C1 segment of cervical spinal cord (tissue), 14 donors: ENCODE data around the gene ANKS1B.
A peak's percentile ranks its signal among the peaks of the same experiment; 100 is the strongest.
"Not testable (repeated sequence)": the region's sequence is repeated elsewhere in the genome, so short reads cannot be mapped to it uniquely, and the experiment has no call there.

Experiments
- DNase-seq, 14 donors: peaks; one replicate each; lab custom pipeline; 2025; lab: John Stamatoyannopoulos, UW

The ANKS1B gene

DNA sequence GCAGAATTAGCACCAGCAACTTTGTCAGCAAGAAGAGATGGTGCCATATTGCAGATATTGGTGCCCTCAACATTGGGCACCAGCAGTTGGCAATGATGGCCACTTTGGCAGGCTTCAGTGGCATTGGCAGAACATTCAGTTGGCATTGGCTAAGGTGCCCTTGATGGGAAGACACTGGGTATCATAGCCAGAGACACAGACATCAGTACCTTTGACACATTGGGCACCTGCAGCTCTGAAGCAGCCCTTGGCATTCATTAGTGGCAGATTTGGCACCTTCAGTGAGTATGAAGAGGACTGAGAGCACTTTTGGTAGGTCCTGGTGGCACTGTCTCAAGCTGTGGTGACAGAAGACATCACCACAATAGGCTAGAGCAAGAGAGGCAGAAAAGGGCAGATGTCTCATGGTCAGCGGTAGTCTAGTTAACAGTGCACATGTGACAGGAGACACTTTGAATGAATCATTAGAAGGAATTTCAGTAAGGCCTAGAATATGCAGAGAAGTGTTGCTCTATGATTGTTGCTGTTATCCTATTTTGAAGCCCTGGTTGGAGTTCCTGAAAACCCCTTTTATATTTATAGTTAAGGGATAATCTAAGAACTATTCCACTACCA, 917.5 kb downstream of the ANKS1B start:
- peak in 3 of 14 donors; percentile 32 to 100 (median 36) for DNase-seq

DNA sequence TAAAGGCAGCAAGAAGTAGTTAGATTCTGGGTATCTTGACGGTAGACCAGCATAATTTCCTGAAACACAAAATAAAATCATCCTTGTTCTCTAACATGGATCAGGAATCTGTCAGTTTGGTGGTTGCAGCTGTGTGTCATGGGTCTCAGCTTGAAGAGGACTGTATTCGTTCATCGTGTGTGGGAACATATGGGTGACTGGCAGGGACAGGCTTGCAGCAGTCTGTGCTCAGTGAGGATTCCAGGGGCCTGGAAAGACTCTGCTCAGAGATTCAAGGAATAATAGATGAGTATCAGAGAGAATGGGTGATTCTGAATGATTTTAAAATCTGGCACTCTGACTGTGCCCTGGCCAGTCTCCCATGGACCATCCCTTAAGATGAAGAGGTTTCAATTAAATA, 918.0 kb downstream of the ANKS1B start:
- peak in 1 of 14 donors; percentile 85 for DNase-seq

GRCh38 chr12:99063182-99063581, 921.6 kb downstream of the ANKS1B start:
- DNase-seq, result peak in 1 of 14 donors; percentile 73

DNA sequence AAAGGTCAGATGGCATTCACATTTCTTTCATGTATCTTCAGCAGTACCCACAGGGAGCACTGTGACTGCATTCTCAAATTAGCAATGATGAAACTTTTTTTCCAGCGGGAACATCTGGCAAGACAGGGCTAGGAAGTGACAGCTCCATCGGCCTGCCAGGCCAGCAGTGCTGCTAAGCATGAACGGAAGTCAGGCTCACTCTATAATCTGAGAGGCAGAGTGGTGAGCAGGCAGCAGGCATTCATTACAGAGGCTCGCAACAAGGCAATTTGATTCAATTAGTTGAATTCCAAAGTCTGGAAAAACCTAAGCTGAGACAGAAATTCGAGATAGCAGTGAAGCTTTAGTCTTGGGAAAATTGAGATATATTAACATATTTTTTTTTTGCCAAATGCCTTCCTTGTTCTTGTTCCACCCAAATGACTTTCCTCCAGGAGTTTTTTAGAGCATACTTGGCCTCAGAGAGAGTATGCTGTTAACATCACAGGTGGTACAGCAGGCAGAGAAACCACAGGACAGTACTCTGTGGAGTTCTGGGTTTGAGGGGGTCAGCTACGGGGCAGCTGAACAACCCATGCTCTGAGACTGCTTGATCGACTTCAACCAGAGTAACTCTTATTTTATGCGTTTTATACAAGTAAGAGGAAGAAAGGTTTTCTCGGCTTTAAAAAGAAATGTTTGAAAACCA, 924.8 kb downstream of the ANKS1B start:
- DNase-seq, result peak in 1 of 14 donors; percentile 15

- DNase-seq, result no peak
Observed at GRCh38 chr12:99057670-99058069, 927.1 kb downstream of the ANKS1B start.

DNA sequence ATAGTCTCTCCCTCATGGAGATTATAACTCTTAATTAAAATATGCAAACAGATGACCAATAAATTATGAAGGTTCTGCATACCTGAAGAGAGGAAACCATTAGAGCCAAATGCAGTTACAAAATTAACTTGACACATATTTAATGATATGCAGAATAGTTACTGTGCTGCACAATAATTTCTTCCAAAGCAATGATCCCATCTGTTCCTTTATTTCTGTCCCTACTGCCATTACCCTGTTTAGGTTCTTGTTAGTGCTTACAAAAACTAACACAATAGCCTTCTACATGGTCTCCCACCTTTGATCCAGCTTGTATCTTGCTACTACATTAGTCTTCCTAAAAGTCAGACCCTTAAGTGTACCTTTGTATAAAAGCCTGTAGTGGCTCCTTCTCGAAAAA, 928.5 kb downstream of the ANKS1B start:
- peak in 1 of 14 donors; percentile 35 for DNase-seq

- DNase-seq, result no peak
Observed at GRCh38 chr12:99055299-99055698, 929.4 kb downstream of the ANKS1B start.

- DNase-seq, result no peak
Observed at GRCh38 chr12:99054601-99055128, 930.1 kb downstream of the ANKS1B start.

- DNase-seq, result no peak
Observed at GRCh38 chr12:99053616-99054362, 930.9 kb downstream of the ANKS1B start.

DNA sequence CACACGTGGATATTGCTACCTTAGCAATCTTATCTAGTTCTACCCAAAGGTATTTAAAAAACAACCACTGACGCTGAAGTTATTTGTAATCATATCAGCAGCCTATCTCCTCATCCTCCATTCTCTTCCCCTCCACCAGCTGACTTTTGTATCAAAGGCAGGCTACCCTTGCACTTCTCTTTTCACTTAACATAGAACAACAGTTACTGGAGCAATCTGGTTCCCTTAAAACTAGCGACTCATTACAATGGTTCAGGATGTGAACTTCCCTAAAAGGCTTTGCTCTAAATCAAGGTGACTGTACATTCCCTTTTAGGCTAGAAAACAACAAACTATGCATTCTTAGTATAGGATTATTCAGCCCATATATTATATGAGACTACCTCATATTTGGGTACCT, 935.0 kb downstream of the ANKS1B start:
- DNase-seq, result no peak

DNA sequence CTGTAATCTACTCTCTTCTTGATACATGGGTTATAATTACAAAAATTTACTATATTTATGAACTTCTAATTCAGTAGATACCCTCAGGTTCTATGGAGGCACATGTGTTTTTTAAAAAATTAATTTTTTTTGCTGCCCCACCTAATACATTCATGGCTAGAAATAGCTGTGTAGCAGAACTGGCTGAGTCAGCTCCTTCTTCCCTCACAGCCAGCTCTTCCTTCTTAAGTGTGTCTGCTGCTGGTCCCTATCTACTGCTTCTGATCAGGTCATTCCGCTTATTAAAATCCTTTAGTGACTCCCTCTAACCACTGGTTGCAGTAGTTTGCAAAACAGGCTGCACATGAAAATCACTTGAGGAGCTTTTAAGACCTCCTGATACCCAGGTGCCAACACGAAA, 939.6 kb downstream of the ANKS1B start:
- DNase-seq, result no peak

DNA sequence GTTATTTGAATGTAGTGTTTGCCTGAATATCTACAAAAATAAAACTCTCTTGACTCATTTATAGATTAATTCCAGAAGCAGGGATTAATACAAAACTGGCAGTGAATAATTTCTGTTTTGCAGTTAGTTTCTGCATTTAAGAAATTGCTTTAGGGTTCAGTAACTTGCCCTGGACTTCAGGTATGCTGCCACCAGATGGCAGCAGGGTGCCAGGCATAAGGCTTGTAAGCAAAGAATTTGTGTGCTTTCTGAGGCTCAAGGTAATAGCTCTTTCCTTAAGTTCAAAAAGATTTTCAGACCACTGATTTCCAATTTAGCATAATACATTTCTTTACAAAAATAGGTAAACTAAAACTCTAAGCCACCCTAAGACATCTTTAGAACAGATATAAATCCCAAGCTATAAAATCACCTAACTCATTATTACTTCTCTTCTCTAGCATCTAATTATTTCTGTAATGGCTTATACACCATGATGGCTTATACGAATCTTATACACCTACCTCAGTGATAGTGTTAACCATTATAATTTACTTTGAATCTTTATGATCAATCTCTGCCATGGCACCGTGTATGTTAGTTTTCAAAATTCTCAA, 941.3 kb downstream of the ANKS1B start:
- peak in 3 of 14 donors; percentile 7 to 50 (median 25) for DNase-seq

GRCh38 chr12:99042226-99042625, 942.5 kb downstream of the ANKS1B start:
- no peak for DNase-seq

DNA sequence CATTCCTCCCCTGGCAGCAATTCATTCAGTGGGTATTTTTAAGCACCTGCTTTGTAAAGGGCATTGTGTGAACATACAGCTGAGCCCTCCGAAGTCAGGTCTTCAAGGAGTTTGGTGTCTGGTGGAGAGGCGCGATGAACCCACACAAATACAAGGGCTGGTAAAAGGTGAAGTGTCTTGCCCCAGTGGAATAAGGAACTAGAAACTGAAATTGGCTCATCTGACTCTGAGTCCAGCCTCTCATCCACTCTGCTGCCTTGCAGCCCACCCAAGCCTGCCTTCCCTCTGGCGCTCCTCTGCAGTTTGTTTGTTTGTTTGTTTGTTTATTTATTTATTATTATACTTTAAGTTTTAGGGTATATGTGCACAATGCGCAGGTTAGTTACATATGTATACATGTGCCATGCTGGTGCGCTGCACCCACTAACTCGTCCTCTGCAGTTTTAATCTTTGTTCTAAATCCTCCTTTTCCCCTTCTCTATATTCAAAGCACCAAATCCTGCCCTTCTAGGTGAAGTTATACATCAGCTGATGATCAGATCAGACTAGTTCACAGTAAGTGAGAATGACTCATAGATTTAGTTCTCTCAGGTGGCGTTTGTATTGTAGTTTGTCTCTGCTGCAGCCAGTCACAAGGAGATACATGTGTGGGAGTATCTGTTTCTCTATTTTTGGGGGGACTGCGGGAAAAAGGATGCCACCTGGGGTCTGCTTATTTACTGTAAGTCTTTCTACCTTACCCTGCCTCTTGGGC, 945.2 kb downstream of the ANKS1B start:
- DNase-seq, result no peak

DNA sequence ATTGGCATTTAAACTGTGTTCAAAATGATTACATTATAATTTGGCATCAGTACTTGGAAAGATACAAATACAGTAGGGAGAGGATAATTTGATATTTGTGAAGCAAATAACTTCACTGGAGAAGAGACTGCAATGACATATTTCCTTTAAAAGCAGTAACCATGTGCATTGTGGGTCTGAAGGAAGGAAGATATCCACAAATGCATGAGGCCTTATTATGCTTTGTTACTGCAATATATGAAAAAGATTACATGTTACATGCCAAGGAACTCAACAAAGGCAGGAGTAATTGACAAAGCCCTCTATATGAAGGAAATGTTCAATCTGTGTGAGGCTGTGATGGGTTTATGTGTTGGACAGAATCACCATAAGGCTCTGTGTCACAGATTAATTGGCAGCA, 948.2 kb downstream of the ANKS1B start:
- no peak for DNase-seq

DNA sequence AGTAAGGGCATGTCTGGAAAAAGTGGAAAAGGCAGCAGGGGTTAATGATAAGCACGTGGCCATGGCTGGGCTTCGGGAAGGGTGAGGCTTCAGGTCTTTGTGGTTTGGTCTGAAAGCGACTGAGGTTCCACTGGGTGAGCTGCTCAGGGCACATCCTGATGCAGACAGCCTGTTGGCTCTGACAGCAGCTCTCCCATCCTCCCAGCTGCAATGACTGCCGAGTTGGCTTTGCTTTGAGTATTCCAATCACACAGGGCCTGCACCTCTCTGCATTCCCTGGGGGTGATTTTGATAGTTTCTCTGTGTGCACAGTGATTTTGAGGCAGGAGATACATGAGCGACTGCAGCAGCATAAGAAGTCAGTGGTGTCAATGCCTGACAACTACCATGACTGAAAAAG, 948.9 kb downstream of the ANKS1B start:
- no peak for DNase-seq

DNA sequence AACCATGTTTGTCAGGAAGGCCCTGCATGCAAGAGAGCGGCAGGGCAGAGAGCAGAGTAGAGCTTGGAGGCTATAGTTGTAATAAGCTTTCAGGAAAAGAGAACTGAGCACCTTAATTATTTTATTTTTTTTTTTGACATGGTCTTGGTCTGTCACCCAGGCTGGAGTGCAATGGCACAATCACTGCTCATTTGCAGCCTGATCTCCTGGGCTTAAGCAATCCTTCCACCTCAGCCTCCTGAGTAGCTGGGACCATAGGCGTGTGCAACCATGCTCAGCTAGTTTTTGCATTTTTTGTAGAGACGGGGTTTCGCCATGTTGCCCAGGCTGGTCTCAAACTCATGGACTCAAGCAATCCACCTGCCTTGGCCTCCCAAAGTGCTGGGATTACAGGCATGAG, 950.5 kb downstream of the ANKS1B start:
- not testable (repeated sequence) for DNase-seq

DNA sequence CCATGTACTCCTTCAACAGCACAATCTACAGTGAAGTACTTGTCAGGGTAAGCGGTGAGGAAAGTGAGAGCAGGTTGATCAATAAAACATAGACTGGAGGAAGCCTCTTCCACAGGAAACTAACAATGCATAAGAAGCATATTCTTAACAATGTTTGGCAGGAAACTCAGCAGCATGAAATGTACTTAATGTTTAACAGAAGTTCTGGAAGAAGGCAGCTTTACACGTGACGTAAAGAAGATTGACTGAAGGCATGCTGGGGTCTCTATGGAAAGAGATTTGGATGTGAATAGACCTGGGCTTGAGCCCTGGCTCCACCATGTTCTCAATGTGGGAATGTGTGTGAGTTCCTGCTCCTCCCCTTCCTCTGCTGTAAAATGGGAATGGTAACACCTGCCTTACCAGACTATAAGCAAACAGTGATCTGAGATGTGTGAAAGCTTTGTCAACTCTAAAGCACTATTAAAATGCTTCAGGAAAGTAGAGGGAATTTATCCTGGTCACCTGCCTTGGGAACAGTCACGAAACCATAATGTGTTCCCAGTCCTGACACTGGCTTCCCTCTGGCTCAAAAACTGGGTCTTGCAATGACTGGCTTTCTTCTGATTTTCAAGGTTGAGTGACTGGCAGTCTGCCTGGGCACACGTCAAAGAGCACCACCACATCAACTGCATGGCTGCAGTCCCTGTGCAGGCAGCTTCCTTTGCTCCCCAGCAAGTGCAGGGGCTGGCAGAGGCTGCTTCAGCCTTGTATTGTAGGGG, 955.0 kb downstream of the ANKS1B start:
- DNase-seq, result peak in 2 of 14 donors; percentile 12 to 58

DNA sequence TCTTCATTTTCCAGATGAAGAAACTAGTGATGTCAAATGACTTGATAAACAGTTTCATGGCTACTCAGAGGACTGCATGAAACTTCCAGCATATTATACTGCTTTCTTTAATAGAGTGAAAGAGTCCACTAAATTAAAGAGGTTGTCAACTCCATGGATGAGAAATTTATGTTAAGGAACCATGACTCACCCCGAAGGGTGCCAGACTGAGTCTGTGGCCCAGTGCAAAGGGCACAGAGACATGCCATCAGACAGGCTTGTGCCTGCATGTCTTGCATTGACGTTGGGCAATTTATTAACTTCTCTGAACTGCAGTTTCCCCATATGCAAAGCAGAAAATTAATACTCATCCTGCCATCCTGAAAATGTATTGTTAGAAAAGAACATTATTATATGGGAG, 957.3 kb downstream of the ANKS1B start:
- DNase-seq, result no peak

DNA sequence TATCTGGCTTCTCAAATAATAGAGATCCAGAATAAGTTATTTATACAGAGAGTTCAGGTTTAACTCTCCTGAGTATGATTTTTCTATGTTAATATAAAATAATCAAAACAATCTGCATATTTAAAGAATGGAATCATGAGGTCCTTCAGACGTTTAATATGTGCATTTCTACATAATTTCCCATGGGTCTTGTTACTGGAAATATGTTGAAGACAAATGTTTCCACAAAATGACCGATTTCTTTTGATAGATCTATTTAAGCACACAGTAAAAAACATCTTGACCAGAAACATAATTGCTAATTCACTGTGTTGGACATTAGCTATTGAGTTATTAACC, 957.7 kb downstream of the ANKS1B start:
- DNase-seq, result no peak
